Measurements from ENCODE around the gene ZNF71.

- no peak for TF ChIP-seq CTCF (conservative IDR thresholded peaks at IDR 0.05; ENCODE audit: low read length)
- no peak for TF ChIP-seq EZH2phosphoT487 (IDR thresholded peaks at IDR 0.05; ENCODE audit: borderline replicate concordance, low read depth, low read length)
Measured at GRCh38 chr19:56671613-56671994, 76.5 kb downstream of the ZNF71 start, which contains the start of gene ZNF835.
